HG03442 (cell line): ENCODE results near the gene TLR10.
"Not testable (repeated sequence)": the region's sequence is repeated elsewhere in the genome, so short reads cannot be mapped to it uniquely, and the experiment has no call there.

Experiments
- ATAC-seq: cut with Tn5 transposase; IDR thresholded peaks from one replicate; pipeline ENCODE4 v1.9.1; 2021; ENCODE audit warnings: mild to moderate bottlenecking, moderate library complexity; ENCODE audit not compliant: unreplicated experiment

TLR10 gene

GRCh38 chr4:38769857-38770256, 12.9 kb downstream of the TLR10 start:
- ATAC-seq, result no peak

GRCh38 chr4:38769441-38769840, 13.3 kb downstream of the TLR10 start:
- ATAC-seq, result no peak

DNA sequence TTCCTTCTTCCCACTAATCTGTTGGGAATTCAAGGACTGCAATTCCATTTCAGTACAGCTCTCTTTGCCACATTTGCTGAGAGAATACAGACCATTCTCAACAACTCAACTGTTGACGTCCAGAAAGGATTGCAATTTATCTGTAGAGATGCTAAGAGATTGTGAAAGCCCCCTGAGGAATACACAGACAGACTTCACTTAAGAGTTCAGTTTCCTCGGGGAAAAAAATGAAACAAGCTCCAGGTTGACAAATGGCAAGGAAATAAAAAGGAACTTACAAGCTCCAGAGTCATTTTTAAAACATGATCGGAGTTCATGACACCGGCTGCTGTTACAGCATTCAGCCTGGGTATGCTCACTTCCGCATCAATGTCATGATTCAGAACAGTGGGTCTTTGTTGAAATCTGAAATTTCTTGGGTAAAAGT, 13.8 kb downstream of the TLR10 start:
- no peak for ATAC-seq

DNA sequence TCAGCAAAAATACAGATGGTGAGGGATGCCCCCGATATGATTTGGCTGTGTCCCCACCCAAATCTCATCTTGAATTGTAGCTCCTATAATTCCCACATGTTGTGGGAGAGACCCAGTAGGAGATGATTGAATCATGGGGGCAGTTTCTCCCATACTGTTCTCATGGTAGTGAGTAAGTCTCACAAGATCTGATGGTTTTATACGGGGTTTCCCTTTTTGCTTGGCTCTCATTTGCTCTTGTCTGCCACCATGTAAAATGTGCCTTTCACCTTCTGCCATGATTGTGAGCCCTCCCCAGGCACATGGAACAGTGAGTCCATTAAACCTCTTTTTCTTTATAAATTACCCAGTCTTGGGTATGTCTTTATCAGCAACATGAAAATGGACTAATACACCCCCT, 15.8 kb downstream of the TLR10 start:
- ATAC-seq, result not testable (repeated sequence)

DNA sequence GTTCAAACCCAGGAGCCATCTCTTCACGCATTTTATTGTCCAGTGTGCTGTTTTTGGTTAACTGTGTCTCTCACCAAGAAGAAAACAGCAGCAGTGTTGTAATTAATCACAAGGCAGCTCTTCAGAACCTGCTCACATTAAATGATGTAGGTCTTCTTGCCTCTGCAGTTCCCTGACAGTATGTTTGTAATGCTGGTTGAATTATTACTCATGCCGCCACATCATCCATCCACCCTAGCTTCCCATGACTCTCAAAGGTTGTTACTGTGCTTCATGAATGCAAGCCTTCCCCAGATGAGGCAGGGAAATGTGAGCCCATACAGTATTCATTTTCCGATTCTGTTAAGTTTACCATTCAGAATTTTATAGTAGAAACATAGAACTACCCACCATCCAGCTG, 17.4 kb downstream of the TLR10 start:
- ATAC-seq, result no peak

DNA sequence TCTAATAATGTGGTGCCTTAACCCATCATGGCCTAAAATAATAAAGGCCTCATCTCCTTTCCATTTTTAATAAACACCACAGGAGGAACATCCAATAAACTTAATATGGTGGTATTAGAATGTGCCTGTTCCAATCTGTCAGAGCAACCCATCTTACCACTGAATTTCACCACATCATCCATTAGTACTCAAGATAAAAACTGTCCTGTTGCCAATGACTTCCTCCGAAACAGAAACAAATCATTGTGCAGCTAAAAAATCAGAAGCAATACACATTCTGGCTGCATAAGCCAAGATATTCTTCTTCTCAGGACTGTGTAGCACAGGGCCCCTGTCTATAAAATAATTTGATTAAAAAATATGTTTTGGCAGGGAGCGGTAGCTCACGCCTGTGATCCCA, 18.5 kb downstream of the TLR10 start:
- no peak for ATAC-seq

- ATAC-seq, result peak; percentile 27
These were observed 20.2 kb downstream of the TLR10 start for GRCh38 chr4:38762560-38762959.

DNA sequence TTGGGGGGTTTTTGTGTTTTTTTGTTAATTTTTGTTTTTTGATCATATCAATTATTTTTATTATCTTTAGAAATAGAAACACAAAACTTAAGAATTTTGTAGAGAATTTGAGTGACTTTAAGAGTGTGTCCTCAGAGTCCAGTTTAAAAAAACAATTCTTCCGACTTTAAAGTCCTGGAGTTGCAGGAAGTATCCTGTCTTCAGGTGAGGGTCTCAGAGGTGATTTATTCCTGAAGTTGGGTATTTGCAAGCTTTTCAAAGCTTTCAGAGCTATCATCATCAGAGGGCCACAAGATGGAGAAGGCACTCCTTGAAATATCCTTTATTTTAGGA, 23.0 kb downstream of the TLR10 start:
- no peak for ATAC-seq

- ATAC-seq, result no peak
These were observed 23.5 kb downstream of the TLR10 start for GRCh38 chr4:38759113-38759789.

GRCh38 chr4:38757945-38758600, 24.7 kb downstream of the TLR10 start:
- no peak for ATAC-seq

GRCh38 chr4:38752941-38753806, 29.6 kb downstream of the TLR10 start:
- no peak for ATAC-seq

GRCh38 chr4:38752372-38752940, 30.3 kb downstream of the TLR10 start:
- peak; percentile 98 for ATAC-seq

DNA sequence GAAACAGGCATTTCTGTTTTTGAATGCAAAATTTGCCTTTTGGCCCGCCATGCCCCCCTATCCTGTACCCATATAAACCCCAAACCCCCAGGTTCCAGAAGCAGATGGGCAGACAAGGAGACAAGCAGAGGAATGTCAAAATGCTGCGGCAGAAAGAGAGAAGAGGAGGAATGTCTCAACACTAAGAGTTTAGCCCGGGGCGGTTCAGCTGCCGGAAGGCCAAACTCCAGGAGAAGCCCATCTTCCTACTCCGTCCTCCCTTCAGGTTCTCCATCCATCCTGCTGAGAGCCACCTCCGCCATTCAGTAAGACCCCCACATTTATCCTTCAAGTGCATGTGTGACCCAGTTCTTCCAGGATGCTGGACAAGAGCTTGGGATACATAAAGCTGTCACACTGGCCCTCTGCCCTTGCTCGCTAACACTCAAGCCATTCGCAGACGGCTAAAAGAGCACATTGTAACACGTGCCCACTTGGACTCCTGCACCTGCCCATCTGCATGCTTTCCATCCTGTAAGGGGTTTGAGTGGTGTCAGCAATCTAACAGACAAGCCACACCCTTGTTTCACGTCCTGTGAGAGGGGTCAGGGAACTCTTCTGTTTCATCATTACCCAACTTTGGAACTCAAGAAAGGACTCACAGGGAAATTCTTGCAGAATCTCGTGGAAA, 31.3 kb downstream of the TLR10 start:
- no peak for ATAC-seq

DNA sequence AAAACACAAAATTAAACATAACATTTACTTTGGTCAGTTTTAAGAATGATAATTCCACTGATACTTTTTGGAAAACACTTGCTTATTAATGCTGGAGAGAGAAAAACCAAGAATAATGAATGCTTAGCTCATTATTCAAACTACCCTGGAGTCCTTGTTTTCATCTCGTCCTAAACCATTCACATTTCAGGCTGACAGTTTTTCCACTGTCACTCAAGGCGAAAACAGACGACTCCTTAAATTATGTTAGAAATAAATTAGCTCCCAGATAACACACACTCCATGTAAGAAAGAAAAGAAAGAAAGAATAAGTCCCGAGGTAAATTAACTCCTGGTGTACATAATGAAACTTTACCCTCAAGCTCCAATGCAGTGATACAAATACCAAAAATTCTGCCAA, 33.5 kb downstream of the TLR10 start:
- no peak for ATAC-seq

GRCh38 chr4:38747629-38748028, 35.2 kb downstream of the TLR10 start:
- ATAC-seq, result no peak

DNA sequence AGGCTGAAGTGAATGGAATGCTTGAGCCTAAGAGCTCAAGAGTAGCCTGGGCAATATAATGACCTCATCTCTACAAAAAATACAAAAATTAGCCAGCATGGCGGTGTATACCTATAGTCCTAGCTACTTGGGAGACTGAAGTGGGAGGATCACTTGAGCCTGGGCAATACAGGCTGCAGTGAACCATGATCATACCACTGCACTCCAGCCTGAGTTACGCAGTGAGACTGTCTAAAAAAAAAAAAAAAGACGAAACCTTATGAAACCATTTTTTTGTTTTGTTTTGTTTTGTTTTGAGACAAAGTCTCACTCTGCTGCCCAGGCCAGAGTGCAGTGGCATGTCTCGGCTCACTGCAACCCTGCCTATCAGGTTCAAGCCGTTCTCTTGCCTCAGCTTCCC, 36.9 kb downstream of the TLR10 start:
- no peak for ATAC-seq

DNA sequence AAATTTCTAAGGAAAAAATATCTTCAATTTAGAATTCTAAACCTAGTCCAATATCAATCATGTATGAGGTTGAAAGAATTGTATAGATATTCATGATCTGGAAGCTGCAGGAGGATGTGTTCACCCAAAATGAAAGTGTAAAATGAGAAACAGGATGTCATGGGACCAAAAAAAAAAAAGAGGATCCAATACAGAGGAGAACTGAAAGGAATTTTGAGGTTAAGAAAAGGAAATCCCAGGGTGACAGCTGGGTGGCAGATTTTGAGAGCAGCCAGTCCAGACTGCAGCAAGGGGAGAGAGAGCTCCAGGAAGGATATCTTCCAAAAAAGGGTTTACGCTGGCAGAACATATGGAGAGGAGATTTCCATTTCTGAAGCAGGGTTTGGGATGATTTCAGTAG, 38.9 kb downstream of the TLR10 start:
- no peak for ATAC-seq

DNA sequence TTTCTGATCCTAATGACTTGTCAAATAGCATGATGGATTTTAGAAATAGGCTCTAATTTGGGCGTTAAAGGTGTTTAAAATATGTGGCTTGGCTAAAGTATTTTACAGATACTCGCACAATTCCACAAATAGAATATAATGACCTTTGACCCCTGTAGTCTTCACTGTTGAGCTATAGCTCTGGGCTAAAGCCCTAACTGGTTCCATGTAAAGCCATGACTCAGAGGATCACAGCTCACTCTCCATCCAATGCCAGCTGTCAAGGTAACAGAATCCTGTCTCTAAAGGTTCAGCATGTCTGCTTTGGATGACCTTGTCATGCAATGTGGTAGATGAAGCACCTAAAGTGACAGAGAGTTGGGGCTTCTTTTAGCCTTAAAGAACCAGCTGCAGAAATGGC, 42.5 kb downstream of the TLR10 start:
- ATAC-seq, result no peak

- ATAC-seq, result no peak
These were observed 43.6 kb downstream of the TLR10 start for GRCh38 chr4:38738940-38739803.

DNA sequence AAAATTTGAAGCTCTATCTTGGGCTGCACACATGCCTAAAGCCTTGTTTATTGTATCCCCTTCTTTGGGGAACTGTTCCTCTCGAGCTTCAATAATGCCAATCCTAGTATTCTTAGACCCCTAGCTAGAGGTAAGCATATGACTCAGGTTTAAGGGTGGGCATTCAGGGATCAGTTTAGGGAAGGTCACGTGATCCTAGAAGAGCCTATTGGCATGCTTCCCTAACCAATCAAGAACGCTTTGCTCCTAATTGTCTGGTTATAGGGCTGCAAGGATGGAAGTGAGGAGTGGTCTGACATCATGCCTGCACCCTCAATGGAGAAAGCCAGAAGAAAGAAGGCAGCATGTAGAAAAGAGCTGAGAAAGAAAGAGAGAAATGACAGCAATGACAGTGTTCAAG, 46.9 kb downstream of the TLR10 start:
- ATAC-seq, result no peak
